NCI-H774 (cell line): Measurements from ENCODE around the gene CAB39.
"Not testable (repeated sequence)": the region's sequence is repeated elsewhere in the genome, so short reads cannot be mapped to it uniquely, and the experiment has no call there.

Experiments
- DNase-seq: peaks from one replicate; lab custom pipeline; 2025; lab: John Stamatoyannopoulos, UW

The CAB39 gene

GRCh38 chr2:230684270-230685168 is 28.1 kb upstream of the CAB39 start:
- DNase-seq = no peak

- no peak for DNase-seq
Observed at GRCh38 chr2:230685178-230685577, 27.5 kb upstream of the CAB39 start.

- no peak for DNase-seq
Observed at GRCh38 chr2:230687498-230687897, 25.1 kb upstream of the CAB39 start.

GRCh38 chr2:230688490-230688889 is 24.2 kb upstream of the CAB39 start:
- no peak for DNase-seq

GRCh38 chr2:230690439-230690838 is 22.2 kb upstream of the CAB39 start:
- DNase-seq = no peak

GRCh38 chr2:230691005-230691647 is 21.5 kb upstream of the CAB39 start:
- no peak for DNase-seq

GRCh38 chr2:230692760-230693159 is 19.9 kb upstream of the CAB39 start:
- DNase-seq = no peak

GRCh38 chr2:230693411-230693810 is 19.2 kb upstream of the CAB39 start:
- DNase-seq = no peak

- DNase-seq = no peak
Observed at GRCh38 chr2:230694241-230694640, 18.4 kb upstream of the CAB39 start.

GRCh38 chr2:230695551-230695950 is 17.1 kb upstream of the CAB39 start:
- DNase-seq = no peak

GRCh38 chr2:230696670-230697069 is 16.0 kb upstream of the CAB39 start:
- DNase-seq = no peak

- DNase-seq = no peak
Observed at GRCh38 chr2:230697676-230698075, 15.0 kb upstream of the CAB39 start.

- not testable (repeated sequence) for DNase-seq
Observed at GRCh38 chr2:230698753-230699152, 13.9 kb upstream of the CAB39 start.

GRCh38 chr2:230700447-230700846 is 12.2 kb upstream of the CAB39 start:
- no peak for DNase-seq

- DNase-seq = no peak
Observed at GRCh38 chr2:230701308-230701707, 11.3 kb upstream of the CAB39 start.

- not testable (repeated sequence) for DNase-seq
Observed at GRCh38 chr2:230702457-230702856, 10.2 kb upstream of the CAB39 start.

- no peak for DNase-seq
Observed at GRCh38 chr2:230703514-230703913, 9.1 kb upstream of the CAB39 start.

- no peak for DNase-seq
Observed at GRCh38 chr2:230706053-230706521, 6.6 kb upstream of the CAB39 start.

- no peak for DNase-seq
Observed at GRCh38 chr2:230706966-230707365, 5.7 kb upstream of the CAB39 start.

- DNase-seq = no peak
Observed at GRCh38 chr2:230708204-230708603, 4.4 kb upstream of the CAB39 start.

GRCh38 chr2:230711224-230711623 is 1.4 kb upstream of the CAB39 start:
- no peak for DNase-seq

- no peak for DNase-seq
Observed at GRCh38 chr2:230713331-230714135, 891 bp downstream of the CAB39 start.

GRCh38 chr2:230714136-230714480 is 1.5 kb downstream of the CAB39 start:
- no peak for DNase-seq
